ENCODE measurements around the gene ARHGEF4.

ARHGEF4 gene

GRCh38 chr2:131039535-131039907, 202.8 kb downstream of the ARHGEF4 start:
- no peak for DNase-seq

- peak; percentile 20 to 26 for DNase-seq
These were observed 203.4 kb downstream of the ARHGEF4 start for GRCh38 chr2:131039908-131040660.

GRCh38 chr2:131040661-131041401, 204.1 kb downstream of the ARHGEF4 start:
- peak in 1 of 2 donors; percentile 7 for DNase-seq

- no peak for DNase-seq
These were observed 204.9 kb downstream of the ARHGEF4 start for GRCh38 chr2:131041402-131042147.

- DNase-seq: no peak
These were observed 205.5 kb downstream of the ARHGEF4 start for GRCh38 chr2:131042148-131042775.

GRCh38 chr2:131043199-131044074, 206.7 kb downstream of the ARHGEF4 start:
- DNase-seq: no peak

GRCh38 chr2:131044075-131044756, 207.5 kb downstream of the ARHGEF4 start:
- no peak for DNase-seq

- DNase-seq: no peak
These were observed 208.0 kb downstream of the ARHGEF4 start for GRCh38 chr2:131044757-131045150.

GRCh38 chr2:131045286-131046027, 208.7 kb downstream of the ARHGEF4 start:
- no peak for DNase-seq

- no peak for DNase-seq
These were observed 209.6 kb downstream of the ARHGEF4 start for GRCh38 chr2:131046028-131046917.

GRCh38 chr2:131046918-131047652, 210.4 kb downstream of the ARHGEF4 start:
- no peak for DNase-seq

GRCh38 chr2:131047920-131048560, 211.3 kb downstream of the ARHGEF4 start:
- DNase-seq: no peak

GRCh38 chr2:131048641-131049040, 211.9 kb downstream of the ARHGEF4 start:
- DNase-seq: no peak

- DNase-seq: no peak
These were observed 212.5 kb downstream of the ARHGEF4 start for GRCh38 chr2:131049150-131049718.

GRCh38 chr2:131050896-131051295, 214.2 kb downstream of the ARHGEF4 start:
- DNase-seq: no peak

- DNase-seq: no peak
These were observed 216.1 kb downstream of the ARHGEF4 start for GRCh38 chr2:131052741-131053263.

- DNase-seq: no peak
These were observed 217.8 kb downstream of the ARHGEF4 start for GRCh38 chr2:131054488-131054887.

Data from CD4-positive, alpha-beta T cell treated with Interleukin-1 beta for 1 hour (primary cell).